ENCODE measurements around the gene MOXD1. TPM values are rescaled to one million over a fixed set of nuclear protein-coding genes. Genes with fewer than 3 reads are reported as not detected.
A peak's percentile ranks its signal among the peaks of the same experiment; 100 is the strongest.
"Not testable (repeated sequence)": the region's sequence is repeated elsewhere in the genome, so short reads cannot be mapped to it uniquely, and the experiment has no call there.

MOXD1 gene
- total RNA-seq, 2 experiments from 2014 or later: not detected

GRCh38 chr6:132361101-132361500, 40.2 kb downstream of the MOXD1 start:
- Mint-ChIP-seq H3K4me3 (no peak overlapping the region), H3K27ac (no peak overlapping the region), H3K36me3 (ENCODE audit: low read depth) (no peaks in the 10 kb centered on the region), H3K4me1 (peaks cover 10% of the 10 kb centered on the region), H3K27me3 (peaks cover 26% of the 10 kb centered on the region), H3K9me3 (no peaks in the 10 kb centered on the region)
- CTCF ChIA-PET: no interaction called here
- DNase-seq: no peak
- POLR2A ChIA-PET: no interaction called here

GRCh38 chr6:132359886-132360285, 41.4 kb downstream of the MOXD1 start:
- no peak overlapping the region for H3K27ac Mint-ChIP-seq
- H3K27me3 Mint-ChIP-seq: peaks cover 24% of the 10 kb centered on the region
- H3K36me3 Mint-ChIP-seq (ENCODE audit: low read depth): no peaks in the 10 kb centered on the region
- no peak overlapping the region for H3K4me3 Mint-ChIP-seq
- CTCF ChIA-PET: no interaction called here
- POLR2A ChIA-PET: no interaction called here
- no peak for DNase-seq
- peaks cover 3% of the 10 kb centered on the region for H3K9me3 Mint-ChIP-seq
- peaks cover 7% of the 10 kb centered on the region for H3K4me1 Mint-ChIP-seq

GRCh38 chr6:132357120-132357519, 44.2 kb downstream of the MOXD1 start:
- ChIA-PET CTCF (no interaction called here), POLR2A (no interaction called here)
- DNase-seq: no peak
- H3K36me3 Mint-ChIP-seq (ENCODE audit: low read depth): no peaks in the 10 kb centered on the region
- H3K4me3 Mint-ChIP-seq: no peak overlapping the region
- peaks cover 18% of the 10 kb centered on the region for H3K27me3 Mint-ChIP-seq
- H3K27ac Mint-ChIP-seq: no peak overlapping the region
- peaks cover 17% of the 10 kb centered on the region for H3K4me1 Mint-ChIP-seq
- peaks cover 3% of the 10 kb centered on the region for H3K9me3 Mint-ChIP-seq

- Mint-ChIP-seq H3K36me3 (ENCODE audit: low read depth) (no peaks in the 10 kb centered on the region), H3K4me1 (peaks cover 19% of the 10 kb centered on the region), H3K4me3 (no peak overlapping the region), H3K9me3 (peaks cover 3% of the 10 kb centered on the region), H3K27ac (no peak overlapping the region), H3K27me3 (peaks cover 18% of the 10 kb centered on the region)
- peak; percentile 33 for DNase-seq
- ChIA-PET CTCF (interaction anchor here (1.6 kb wide), 1 partner anchor 75 kb away, joined by 4 read pairs; no protein-coding TSS in a partner anchor), POLR2A (no interaction called here)
Measured at GRCh38 chr6:132354517-132355167, 46.6 kb downstream of the MOXD1 start.

- H3K4me3 Mint-ChIP-seq; POLR2A ChIA-PET; H3K27ac Mint-ChIP-seq; H3K9me3 Mint-ChIP-seq; H3K36me3 Mint-ChIP-seq (ENCODE audit: low read depth); DNase-seq; CTCF ChIA-PET: not testable (repeated sequence)
- Mint-ChIP-seq H3K4me1 (peaks cover 19% of the 10 kb centered on the region), H3K27me3 (peaks cover 15% of the 10 kb centered on the region)
Measured at GRCh38 chr6:132351986-132352385, 49.3 kb downstream of the MOXD1 start.

- Mint-ChIP-seq H3K4me1 (peaks cover 4% of the 10 kb centered on the region), H3K27ac (no peak overlapping the region), H3K36me3 (ENCODE audit: low read depth) (no peaks in the 10 kb centered on the region), H3K4me3 (no peak overlapping the region), H3K27me3 (peaks cover 21% of the 10 kb centered on the region), H3K9me3 (peaks cover 3% of the 10 kb centered on the region)
- ChIA-PET POLR2A (no interaction called here), CTCF (no interaction called here)
- no peak for DNase-seq
Measured at GRCh38 chr6:132348231-132348630, 53.0 kb downstream of the MOXD1 start.

- no peak for DNase-seq
- Mint-ChIP-seq H3K4me1 (no peaks in the 10 kb centered on the region), H3K4me3 (no peak overlapping the region), H3K27me3 (peaks cover 8% of the 10 kb centered on the region), H3K36me3 (ENCODE audit: low read depth) (no peaks in the 10 kb centered on the region), H3K9me3 (peaks cover 3% of the 10 kb centered on the region), H3K27ac (no peak overlapping the region)
- CTCF ChIA-PET: no interaction called here
- POLR2A ChIA-PET: no interaction called here
Measured at GRCh38 chr6:132344811-132345210, 56.5 kb downstream of the MOXD1 start.

- no peaks in the 10 kb centered on the region for H3K36me3 Mint-ChIP-seq (ENCODE audit: low read depth)
- peaks cover 3% of the 10 kb centered on the region for H3K9me3 Mint-ChIP-seq
- H3K4me1 Mint-ChIP-seq: no peaks in the 10 kb centered on the region
- peaks cover 9% of the 10 kb centered on the region for H3K27me3 Mint-ChIP-seq
- H3K27ac Mint-ChIP-seq: no peak overlapping the region
- no peak overlapping the region for H3K4me3 Mint-ChIP-seq
- ChIA-PET CTCF (no interaction called here), POLR2A (no interaction called here)
- no peak for DNase-seq
Measured at GRCh38 chr6:132341646-132342045, 59.6 kb downstream of the MOXD1 start.

- Mint-ChIP-seq H3K27ac (no peak overlapping the region), H3K4me3 (no peak overlapping the region), H3K4me1 (no peaks in the 10 kb centered on the region), H3K9me3 (no peaks in the 10 kb centered on the region), H3K36me3 (ENCODE audit: low read depth) (no peaks in the 10 kb centered on the region), H3K27me3 (peaks cover 12% of the 10 kb centered on the region)
- POLR2A ChIA-PET: no interaction called here
- CTCF ChIA-PET: no interaction called here
- no peak for DNase-seq
Measured at GRCh38 chr6:132334521-132334885, 66.8 kb downstream of the MOXD1 start.

- POLR2A ChIA-PET: no interaction called here
- CTCF ChIA-PET: no interaction called here
- DNase-seq: no peak
- Mint-ChIP-seq H3K36me3 (ENCODE audit: low read depth) (no peaks in the 10 kb centered on the region), H3K4me3 (no peak overlapping the region), H3K4me1 (no peaks in the 10 kb centered on the region), H3K9me3 (no peaks in the 10 kb centered on the region), H3K27ac (no peak overlapping the region), H3K27me3 (peaks cover 12% of the 10 kb centered on the region)
Measured at GRCh38 chr6:132333639-132334520, 67.4 kb downstream of the MOXD1 start.

GRCh38 chr6:132330759-132331158, 70.5 kb downstream of the MOXD1 start:
- ChIA-PET CTCF (interaction anchor here (1.1 kb wide), 1 partner anchor 51 kb away, joined by 3 read pairs; no protein-coding TSS in a partner anchor), POLR2A (no interaction called here)
- Mint-ChIP-seq H3K9me3 (no peaks in the 10 kb centered on the region), H3K36me3 (ENCODE audit: low read depth) (no peaks in the 10 kb centered on the region), H3K4me1 (no peaks in the 10 kb centered on the region), H3K27me3 (peaks cover 10% of the 10 kb centered on the region), H3K27ac (no peak overlapping the region), H3K4me3 (no peak overlapping the region)
- no peak for DNase-seq

GRCh38 chr6:132322398-132322797, 78.9 kb downstream of the MOXD1 start:
- H3K4me1 Mint-ChIP-seq: no peaks in the 10 kb centered on the region
- H3K9me3 Mint-ChIP-seq: no peaks in the 10 kb centered on the region

GRCh38 chr6:132320007-132320406, 81.3 kb downstream of the MOXD1 start:
- Mint-ChIP-seq H3K9me3 (peaks cover 3% of the 10 kb centered on the region), H3K27ac (no peak overlapping the region), H3K27me3 (peaks cover 6% of the 10 kb centered on the region), H3K36me3 (ENCODE audit: low read depth) (no peaks in the 10 kb centered on the region), H3K4me3 (no peak overlapping the region), H3K4me1 (no peaks in the 10 kb centered on the region)
- ChIA-PET POLR2A (no interaction called here), CTCF (interaction anchor here (1.0 kb wide), 1 partner anchor 40 kb away, joined by 4 read pairs; no protein-coding TSS in a partner anchor)
- no peak for DNase-seq

More at GRCh38 chr6:132322398-132322797, 78.9 kb downstream of the MOXD1 start:
- DNase-seq: no peak
- Mint-ChIP-seq H3K27me3 (peaks cover 8% of the 10 kb centered on the region), H3K36me3 (ENCODE audit: low read depth) (no peaks in the 10 kb centered on the region), H3K27ac (no peak overlapping the region), H3K4me3 (no peak overlapping the region)
- POLR2A ChIA-PET: no interaction called here
- CTCF ChIA-PET: interaction anchor here (1.6 kb wide), 1 partner anchor 42 kb away, joined by 7 read pairs; no protein-coding TSS in a partner anchor
